GM18873 (cell line): ENCODE data around the gene MTHFD1L.

Experiments
- ATAC-seq: cut with Tn5 transposase; IDR thresholded peaks from one replicate; pipeline ENCODE4 v1.9.1; 2021; ENCODE audit warnings: mild to moderate bottlenecking, moderate library complexity, moderate number of reproducible peaks; ENCODE audit not compliant: unreplicated experiment, low FRiP score

MTHFD1L gene

GRCh38 chr6:150981095-150981494 lies 115.6 kb downstream of the MTHFD1L start:
- ATAC-seq, result peak; percentile 88

DNA sequence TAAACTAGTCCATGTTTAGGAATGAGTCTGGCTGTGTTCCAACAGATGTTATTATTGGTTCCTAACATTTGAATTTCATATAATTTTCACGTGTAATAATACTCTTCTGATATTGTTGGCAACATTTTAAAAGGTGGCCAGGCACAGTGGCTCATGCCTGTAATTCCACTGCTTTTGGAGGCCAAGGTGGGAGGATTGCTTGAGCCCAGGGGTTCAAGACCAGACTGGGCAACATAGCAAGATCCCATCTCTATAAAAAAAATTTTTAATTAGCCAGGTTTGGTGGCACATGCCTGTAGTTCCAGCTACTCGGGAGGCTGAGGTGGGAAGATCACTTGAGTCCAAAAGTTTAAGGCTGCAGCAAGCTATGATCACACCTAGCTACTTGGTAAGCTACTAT lies 116.2 kb downstream of the MTHFD1L start:
- ATAC-seq, result no peak

- ATAC-seq, result peak; percentile 94
Measured at GRCh38 chr6:150987371-150987828, 121.9 kb downstream of the MTHFD1L start.

GRCh38 chr6:150987855-150988464 lies 122.5 kb downstream of the MTHFD1L start:
- no peak for ATAC-seq

DNA sequence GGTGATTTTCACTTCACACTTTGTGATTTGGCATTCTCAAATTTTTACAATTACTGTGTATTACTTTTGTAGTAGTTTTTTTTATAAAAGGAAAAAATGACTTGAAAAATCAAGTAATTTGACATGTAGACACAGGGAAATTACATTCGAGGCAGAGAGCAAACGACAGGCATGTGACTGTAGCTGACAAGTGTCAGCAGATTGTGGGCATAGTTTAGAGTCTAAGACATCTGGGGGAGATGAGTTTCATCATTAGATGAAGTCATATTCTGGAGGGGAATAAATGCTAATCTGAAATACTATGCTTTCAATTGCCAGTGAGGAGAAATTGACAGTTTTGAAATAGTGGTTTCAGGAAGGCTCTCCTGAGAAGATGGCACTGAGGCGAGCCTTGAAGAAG lies 126.0 kb downstream of the MTHFD1L start:
- ATAC-seq, result no peak

- ATAC-seq, result no peak
Measured at GRCh38 chr6:150992262-150992661, 126.8 kb downstream of the MTHFD1L start.

- ATAC-seq, result no peak
Measured at GRCh38 chr6:150992703-150993102, 127.2 kb downstream of the MTHFD1L start.

DNA sequence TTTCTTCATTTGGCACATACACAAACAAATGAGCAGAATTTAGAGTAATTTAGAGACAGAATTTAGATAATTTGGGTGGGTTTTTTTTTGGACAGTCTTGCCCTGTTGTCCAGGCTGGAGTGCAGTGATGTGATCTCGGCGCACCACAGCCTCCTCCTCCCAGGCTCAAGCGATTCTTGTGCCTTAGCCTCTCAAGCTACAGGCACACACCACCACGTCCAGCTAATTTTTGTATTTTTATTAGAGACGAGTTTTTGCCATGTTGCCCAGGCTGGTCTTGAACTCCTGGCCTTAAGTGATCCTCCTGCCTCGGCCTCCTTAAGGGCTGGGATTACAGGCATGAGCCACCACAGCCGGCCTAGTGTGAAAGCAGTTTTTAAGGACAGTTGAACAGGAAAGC lies 127.8 kb downstream of the MTHFD1L start:
- no peak for ATAC-seq

DNA sequence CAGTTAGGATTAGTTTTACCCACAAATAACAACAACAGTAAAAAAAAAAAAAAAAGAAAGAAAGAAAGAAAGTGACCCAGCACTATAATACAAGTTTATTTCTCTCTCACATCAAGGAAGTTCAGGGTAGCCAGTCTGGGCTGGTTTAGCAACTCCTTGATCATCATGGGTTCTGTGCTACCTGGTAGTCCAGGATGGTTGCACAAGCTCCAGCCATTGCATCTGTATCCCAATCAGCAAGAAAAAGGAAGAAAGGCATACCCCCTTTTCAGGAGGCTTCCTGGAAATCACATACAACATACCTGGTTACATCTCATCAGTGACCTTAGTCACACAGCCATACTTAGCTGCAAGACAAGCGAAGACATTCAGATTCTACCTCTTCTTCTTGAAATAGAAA lies 128.5 kb downstream of the MTHFD1L start:
- ATAC-seq, result no peak

DNA sequence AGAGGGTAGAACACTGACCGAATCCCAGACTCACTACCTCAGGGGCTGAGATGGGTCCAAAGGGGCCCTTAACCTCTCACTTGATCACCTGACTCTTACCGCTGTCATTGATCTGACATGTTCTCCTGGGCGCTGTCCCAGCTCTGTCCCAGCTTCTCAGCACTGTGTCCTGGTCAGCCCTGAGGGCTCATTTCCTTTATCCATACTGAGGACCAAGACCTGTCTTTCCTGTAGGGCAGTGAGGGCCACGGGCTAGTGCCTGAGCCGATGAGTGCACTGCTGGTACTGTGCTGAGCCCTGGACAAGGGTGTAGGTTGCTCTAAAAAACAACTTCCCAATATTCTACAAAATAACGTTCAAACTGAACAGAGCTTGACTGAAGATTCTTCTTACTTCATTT lies 131.5 kb downstream of the MTHFD1L start:
- no peak for ATAC-seq

- no peak for ATAC-seq
Measured at GRCh38 chr6:150999107-150999506, 133.6 kb downstream of the MTHFD1L start.

DNA sequence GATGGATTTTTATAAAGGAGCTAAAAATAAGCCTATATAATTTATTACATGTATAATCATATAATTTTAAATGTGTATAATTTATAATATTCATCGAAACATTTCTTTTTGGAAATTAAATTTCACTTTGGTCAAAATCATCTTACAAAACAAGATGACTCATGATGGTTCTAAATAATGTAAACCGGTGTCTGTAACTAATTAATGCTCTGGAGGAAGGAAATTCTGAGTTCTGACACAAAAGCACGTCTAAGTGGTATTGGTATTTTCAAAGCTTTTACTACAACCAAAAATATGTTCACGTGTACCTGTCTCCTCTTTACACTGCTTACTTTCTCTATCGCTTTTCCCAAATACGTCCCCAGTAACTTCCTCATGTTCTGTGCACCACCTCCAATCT lies 134.1 kb downstream of the MTHFD1L start:
- no peak for ATAC-seq

DNA sequence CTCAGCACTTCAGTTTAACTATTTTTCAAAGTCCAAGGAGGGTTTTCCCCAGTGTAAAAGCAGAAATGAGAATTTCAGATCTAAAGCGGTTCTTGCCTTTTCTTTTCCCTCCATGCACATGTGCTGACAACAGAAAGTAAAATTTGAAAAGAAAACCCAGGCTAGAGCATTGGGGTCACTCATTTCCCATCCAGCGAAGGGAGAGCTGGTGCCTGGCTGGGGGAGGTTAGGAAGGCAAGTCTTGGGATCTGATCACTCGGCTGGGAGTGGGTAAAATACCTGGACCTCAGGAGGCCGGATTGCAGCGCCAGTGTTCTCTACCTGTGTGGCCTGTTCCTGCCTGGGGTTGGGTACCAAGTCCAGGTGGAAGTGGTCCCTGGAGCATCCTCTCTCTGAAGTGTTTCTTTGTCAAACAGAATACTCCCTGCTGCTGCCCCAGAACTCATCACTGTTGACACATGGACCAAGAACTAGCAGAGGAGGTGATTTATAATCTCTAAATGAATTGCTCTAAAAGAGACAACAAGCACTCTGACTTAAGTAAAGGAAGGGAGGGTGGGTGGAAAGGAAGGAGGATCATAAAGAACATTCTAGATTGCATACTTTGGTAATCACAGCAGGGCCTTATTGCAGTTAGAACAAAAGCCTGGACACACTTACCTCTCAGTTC lies 136.0 kb downstream of the MTHFD1L start:
- peak; percentile 89 for ATAC-seq

DNA sequence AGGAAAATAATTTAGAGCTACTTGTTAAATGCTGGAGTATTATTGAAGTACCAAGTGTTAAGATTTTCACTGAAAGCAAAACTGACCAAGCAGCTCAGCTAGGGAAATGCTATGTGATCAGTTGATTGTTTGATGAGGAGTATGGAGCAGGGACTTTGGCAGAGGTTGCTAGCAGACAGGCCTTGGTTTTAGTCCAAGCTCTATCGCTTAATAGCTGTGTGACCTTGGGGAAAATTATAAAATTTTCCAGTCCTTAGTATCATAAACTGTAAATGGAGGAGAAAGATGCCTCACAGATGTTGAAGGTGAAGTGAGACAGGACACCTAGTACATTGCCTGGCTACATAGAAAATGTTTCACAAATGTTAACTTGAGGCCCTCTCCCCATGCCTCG lies 136.6 kb downstream of the MTHFD1L start:
- ATAC-seq, result no peak

DNA sequence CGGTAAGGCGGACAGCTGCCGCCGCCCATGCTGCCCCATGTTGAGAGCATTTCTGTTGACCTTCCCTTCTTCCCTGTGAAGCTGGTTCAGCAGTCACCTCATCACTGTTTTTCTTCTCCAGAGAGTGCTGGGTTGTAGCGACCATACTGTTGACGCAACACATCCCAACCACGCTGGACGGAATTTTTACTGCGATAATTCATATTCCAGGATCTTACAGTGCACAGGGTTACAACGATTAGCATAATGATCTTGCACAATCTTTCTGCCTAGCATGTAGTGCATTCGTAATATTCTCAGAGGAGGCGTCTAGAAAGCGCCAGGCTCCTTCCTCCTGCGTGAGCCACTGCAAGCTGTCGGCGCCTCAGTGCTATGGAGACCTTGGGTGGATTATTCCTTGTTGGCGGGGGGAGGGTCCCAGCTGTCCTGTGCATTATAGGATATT lies 137.0 kb downstream of the MTHFD1L start:
- no peak for ATAC-seq

GRCh38 chr6:151004383-151005024 lies 139.0 kb downstream of the MTHFD1L start:
- ATAC-seq, result no peak

DNA sequence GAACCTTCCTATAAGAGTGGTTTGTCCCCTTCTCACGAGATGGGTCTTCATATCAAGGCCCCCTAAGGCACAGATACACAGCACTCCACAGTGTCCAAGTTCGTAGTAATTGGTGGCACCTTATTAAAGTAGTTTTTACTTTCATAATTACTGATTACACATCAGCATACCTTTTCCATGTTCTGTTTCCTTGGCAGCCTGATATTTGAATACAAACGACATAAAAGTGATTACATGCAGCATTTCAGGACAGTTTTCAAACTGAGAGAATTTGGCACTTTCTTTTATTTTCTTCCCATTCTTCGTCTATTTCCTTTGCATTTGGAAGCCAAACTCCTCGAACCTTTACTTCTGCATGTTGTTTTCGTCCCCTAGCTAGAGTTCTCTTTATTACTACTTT lies 139.7 kb downstream of the MTHFD1L start:
- ATAC-seq, result no peak

- ATAC-seq, result no peak
Measured at GRCh38 chr6:151005896-151006632, 140.6 kb downstream of the MTHFD1L start.

DNA sequence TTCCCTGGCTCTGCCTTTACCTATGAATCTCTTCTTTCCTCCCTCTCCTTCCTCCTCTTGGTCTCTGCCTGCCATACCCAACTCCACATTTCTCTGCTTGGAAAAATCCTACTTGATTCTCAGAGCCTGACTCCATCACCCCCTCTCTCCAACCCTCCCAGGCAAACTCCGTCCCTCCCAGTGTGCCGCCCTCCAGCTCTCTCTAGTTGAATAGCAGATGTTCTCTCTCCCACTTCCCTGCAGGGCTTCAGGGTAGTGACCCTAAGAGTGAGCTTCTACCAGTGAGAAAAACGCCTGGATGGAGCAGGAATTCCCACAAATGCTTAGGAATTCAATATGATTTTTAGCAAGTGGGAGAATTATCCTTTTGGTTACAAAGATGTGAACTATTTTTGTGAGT lies 141.6 kb downstream of the MTHFD1L start:
- no peak for ATAC-seq

DNA sequence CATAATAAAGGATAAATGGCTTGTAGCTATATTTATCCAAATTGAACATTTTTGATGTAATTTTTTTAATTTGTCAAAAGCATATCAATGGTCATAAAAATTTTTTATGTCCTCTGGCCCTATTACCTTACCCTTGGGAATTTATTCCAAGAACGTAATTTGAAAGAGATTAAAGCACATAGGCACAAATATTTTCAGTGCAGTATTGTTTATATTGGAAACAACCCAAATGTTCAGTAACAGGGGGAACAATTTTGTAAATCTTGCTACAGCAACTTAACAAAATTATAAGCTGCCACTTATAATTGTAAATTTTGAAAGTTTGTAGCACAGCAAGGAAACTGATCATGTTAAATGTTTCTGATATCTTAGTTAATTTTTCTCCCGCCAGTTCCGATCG lies 142.4 kb downstream of the MTHFD1L start:
- no peak for ATAC-seq

GRCh38 chr6:151008425-151008824 lies 142.9 kb downstream of the MTHFD1L start:
- no peak for ATAC-seq
